Neuron (in vitro differentiated cells): ENCODE measurements around the gene GSTP1.
A peak's percentile ranks its signal among the peaks of the same experiment; 100 is the strongest.
"Not testable (repeated sequence)": the region's sequence is repeated elsewhere in the genome, so short reads cannot be mapped to it uniquely, and the experiment has no call there.

Source experiments
- H2AFZ ChIP-seq: one replicate; pipeline ENCODE4 v1.6.1; 2013; ENCODE audit warnings: low read depth, mild to moderate bottlenecking, inconsistent platforms, low read length, moderate library complexity
- H3K27me3 ChIP-seq: one replicate; pipeline ENCODE4 v1.6.1; 2013; ENCODE audit warnings: low read length; ENCODE audit not compliant: insufficient read depth
- H3K36me3 ChIP-seq: one replicate; pipeline ENCODE4 v1.6.1; 2013; ENCODE audit warnings: low read length; ENCODE audit not compliant: insufficient read depth
- H3K4me1 ChIP-seq: one replicate; pipeline ENCODE4 v1.6.1; 2013; ENCODE audit warnings: low read length; ENCODE audit not compliant: insufficient read depth
- H3K4me3 ChIP-seq: 2 replicates; pipeline ENCODE4 v1.5.1; 2013; ENCODE audit warnings: mild to moderate bottlenecking, low read length, moderate library complexity
- H3K9me3 ChIP-seq: one replicate; pipeline ENCODE4 v1.6.1; 2013; ENCODE audit warnings: low read length

The GSTP1 gene

GRCh38 chr11:67576735-67577475, 6.7 kb upstream of the GSTP1 start:
- H3K9me3 ChIP-seq: no peaks in the 10 kb centered on the region
- H3K4me3 ChIP-seq: no peak overlapping the region
- H3K4me1 ChIP-seq: peaks cover 13% of the 10 kb centered on the region
- no peak overlapping the region for H2AFZ ChIP-seq
- H3K36me3 ChIP-seq: no peaks in the 10 kb centered on the region
- peaks cover 26% of the 10 kb centered on the region for H3K27me3 ChIP-seq

- no peaks in the 10 kb centered on the region for H3K9me3 ChIP-seq
- H3K27me3 ChIP-seq: peaks cover 26% of the 10 kb centered on the region
These were observed 5.7 kb upstream of the GSTP1 start for GRCh38 chr11:67577951-67578350.

GRCh38 chr11:67581469-67581868, 2.1 kb upstream of the GSTP1 start:
- Histone ChIP-seq H3K4me1 (peaks cover 33% of the 10 kb centered on the region), H2AFZ (no peak overlapping the region), H3K4me3 (no peak overlapping the region), H3K27me3 (peaks cover 16% of the 10 kb centered on the region), H3K9me3 (no peaks in the 10 kb centered on the region), H3K36me3 (peaks cover 16% of the 10 kb centered on the region)

More at GRCh38 chr11:67577951-67578350, 5.7 kb upstream of the GSTP1 start:
- no peaks in the 10 kb centered on the region for H3K36me3 ChIP-seq
- H3K4me1 ChIP-seq: peaks cover 22% of the 10 kb centered on the region
- no peak overlapping the region for H2AFZ ChIP-seq
- no peak overlapping the region for H3K4me3 ChIP-seq

GRCh38 chr11:67582011-67582410, 1.6 kb upstream of the GSTP1 start:
- H3K36me3 ChIP-seq: peaks cover 19% of the 10 kb centered on the region
- H3K4me3 ChIP-seq: no peak overlapping the region
- H3K9me3 ChIP-seq: no peaks in the 10 kb centered on the region
- H2AFZ ChIP-seq: no peak overlapping the region
- peaks cover 14% of the 10 kb centered on the region for H3K27me3 ChIP-seq
- peaks cover 33% of the 10 kb centered on the region for H3K4me1 ChIP-seq

GRCh38 chr11:67584205-67584880, 731 bp downstream of the GSTP1 start:
- Histone ChIP-seq H3K36me3 (peaks cover 25% of the 10 kb centered on the region), H3K9me3 (no peaks in the 10 kb centered on the region), H3K4me3 (peak overlapping the region; percentile 83), H3K27me3 (peaks cover 5% of the 10 kb centered on the region), H3K4me1 (peaks cover 33% of the 10 kb centered on the region), H2AFZ (no peak overlapping the region)

GRCh38 chr11:67584881-67585873, 1.6 kb downstream of the GSTP1 start:
- Histone ChIP-seq H3K4me3 (peak overlapping the region; percentile 83), H3K4me1 (peaks cover 33% of the 10 kb centered on the region), H3K27me3 (no peaks in the 10 kb centered on the region), H3K9me3 (no peaks in the 10 kb centered on the region), H2AFZ (no peak overlapping the region), H3K36me3 (peaks cover 27% of the 10 kb centered on the region)

- H3K36me3 ChIP-seq: peaks cover 27% of the 10 kb centered on the region
- H3K4me3 ChIP-seq: no peak overlapping the region
These were observed 2.3 kb downstream of the GSTP1 start for GRCh38 chr11:67585911-67586310.

GRCh38 chr11:67586568-67587250, 3.1 kb downstream of the GSTP1 start:
- Histone ChIP-seq H3K36me3 (peaks cover 27% of the 10 kb centered on the region), H3K4me3 (no peak overlapping the region), H2AFZ (no peak overlapping the region), H3K4me1 (peaks cover 26% of the 10 kb centered on the region), H3K27me3 (no peaks in the 10 kb centered on the region), H3K9me3 (no peaks in the 10 kb centered on the region)

More at GRCh38 chr11:67585911-67586310, 2.3 kb downstream of the GSTP1 start:
- peaks cover 33% of the 10 kb centered on the region for H3K4me1 ChIP-seq
- no peaks in the 10 kb centered on the region for H3K27me3 ChIP-seq
- H2AFZ ChIP-seq: no peak overlapping the region
- no peaks in the 10 kb centered on the region for H3K9me3 ChIP-seq

- H3K4me3 ChIP-seq: no peak overlapping the region
- H3K36me3 ChIP-seq: peaks cover 27% of the 10 kb centered on the region
- no peaks in the 10 kb centered on the region for H3K9me3 ChIP-seq
- no peaks in the 10 kb centered on the region for H3K27me3 ChIP-seq
- H2AFZ ChIP-seq: no peak overlapping the region
- peaks cover 13% of the 10 kb centered on the region for H3K4me1 ChIP-seq
These were observed 4.5 kb downstream of the GSTP1 start for GRCh38 chr11:67588136-67588503.

- H3K4me1 ChIP-seq: peaks cover 13% of the 10 kb centered on the region
- not testable (repeated sequence) for H3K4me3 ChIP-seq, H2AFZ ChIP-seq, H3K27me3 ChIP-seq, H3K9me3 ChIP-seq
- peaks cover 27% of the 10 kb centered on the region for H3K36me3 ChIP-seq
These were observed 5.3 kb downstream of the GSTP1 start for GRCh38 chr11:67588899-67589415.

- H2AFZ ChIP-seq: no peak overlapping the region
- no peaks in the 10 kb centered on the region for H3K27me3 ChIP-seq
- H3K4me1 ChIP-seq: no peaks in the 10 kb centered on the region
- H3K36me3 ChIP-seq: peaks cover 3% of the 10 kb centered on the region
- no peak overlapping the region for H3K4me3 ChIP-seq
- peaks cover 2% of the 10 kb centered on the region for H3K9me3 ChIP-seq
These were observed 9.4 kb downstream of the GSTP1 start for GRCh38 chr11:67592880-67593564.

GRCh38 chr11:67593565-67593905, 9.9 kb downstream of the GSTP1 start:
- Histone ChIP-seq H3K36me3 (peaks cover 2% of the 10 kb centered on the region), H3K4me1 (no peaks in the 10 kb centered on the region), H2AFZ (no peak overlapping the region), H3K4me3 (no peak overlapping the region), H3K27me3 (no peaks in the 10 kb centered on the region), H3K9me3 (peaks cover 2% of the 10 kb centered on the region)
